ENCODE measurements around the gene GPR18.

Gene GPR18

GRCh38 chr13:99298056-99298455, 39.9 kb upstream of the GPR18 start:
- peak overlapping the region; percentile 79 for H3K27ac Mint-ChIP-seq
- no peak for DNase-seq
- ATAC-seq = no peak
- peaks cover 90% of the 10 kb centered on the region for H3K4me1 Mint-ChIP-seq
- H3K36me3 Mint-ChIP-seq (ENCODE audit: low read depth) = peaks cover 56% of the 10 kb centered on the region
- peak overlapping the region; percentile 57 for H3K4me3 Mint-ChIP-seq
- H3K27me3 Mint-ChIP-seq = no peaks in the 10 kb centered on the region
- H3K9me3 Mint-ChIP-seq = no peaks in the 10 kb centered on the region

DNA sequence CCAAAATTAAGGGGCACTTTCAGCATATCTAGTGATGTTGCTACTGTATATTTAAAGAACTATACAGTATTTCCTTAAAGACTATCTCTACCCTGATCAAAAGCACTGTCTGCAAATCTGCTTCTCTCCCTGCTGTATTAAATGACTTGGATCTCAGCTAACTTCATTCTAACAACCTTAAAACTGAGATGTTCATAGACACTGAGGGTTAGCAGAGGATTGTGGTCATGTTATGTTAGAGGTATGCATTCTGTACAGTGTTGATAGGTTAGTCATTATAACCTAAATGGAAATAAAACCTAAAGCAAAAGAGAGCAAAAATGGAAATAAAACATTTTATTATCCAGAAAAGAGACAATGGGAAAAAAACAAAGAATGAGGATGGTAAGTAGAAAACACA, 39.2 kb upstream of the GPR18 start:
- Mint-ChIP-seq H3K27ac (peak overlapping the region; percentile 79), H3K4me3 (peak overlapping the region; percentile 57), H3K27me3 (no peaks in the 10 kb centered on the region), H3K36me3 (ENCODE audit: low read depth) (peaks cover 58% of the 10 kb centered on the region), H3K4me1 (peaks cover 87% of the 10 kb centered on the region), H3K9me3 (no peaks in the 10 kb centered on the region)
- ATAC-seq (peak; percentile 47), DNase-seq (no peak)

DNA sequence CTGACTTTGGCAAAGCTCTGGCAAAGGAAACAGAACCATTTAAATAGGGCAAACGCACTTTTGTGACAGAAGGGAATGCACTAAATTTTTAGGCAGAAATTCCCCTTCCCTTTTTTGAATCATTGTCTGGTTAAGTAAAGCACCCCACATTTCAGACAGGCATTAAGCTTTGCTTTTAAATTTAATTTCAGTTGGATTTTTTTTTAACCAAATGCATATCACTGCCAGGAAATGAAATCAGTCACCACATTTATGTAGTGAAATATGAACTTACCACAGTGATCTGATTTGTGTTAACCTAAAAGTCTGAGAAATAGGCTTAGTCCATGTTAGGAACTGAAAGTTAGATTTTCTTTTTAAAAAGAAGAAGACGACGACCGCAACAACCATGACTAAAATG, 38.2 kb upstream of the GPR18 start:
- H3K36me3 Mint-ChIP-seq (ENCODE audit: low read depth) = peaks cover 59% of the 10 kb centered on the region
- peaks cover 86% of the 10 kb centered on the region for H3K4me1 Mint-ChIP-seq
- DNase-seq = no peak
- no peaks in the 10 kb centered on the region for H3K9me3 Mint-ChIP-seq
- H3K27me3 Mint-ChIP-seq = no peaks in the 10 kb centered on the region
- peak overlapping the region; percentile 79 for H3K27ac Mint-ChIP-seq
- H3K4me3 Mint-ChIP-seq = peak overlapping the region; percentile 57
- peak; percentile 66 for ATAC-seq

GRCh38 chr13:99295488-99296252, 37.5 kb upstream of the GPR18 start:
- DNase-seq (no peak), ATAC-seq (no peak)
- Mint-ChIP-seq H3K27me3 (no peaks in the 10 kb centered on the region), H3K4me3 (peak overlapping the region; percentile 36), H3K36me3 (ENCODE audit: low read depth) (peaks cover 60% of the 10 kb centered on the region), H3K4me1 (peaks cover 90% of the 10 kb centered on the region), H3K9me3 (no peaks in the 10 kb centered on the region), H3K27ac (peak overlapping the region; percentile 70)

GRCh38 chr13:99294958-99295357, 36.8 kb upstream of the GPR18 start:
- Mint-ChIP-seq H3K9me3 (no peaks in the 10 kb centered on the region), H3K4me3 (no peak overlapping the region), H3K27me3 (no peaks in the 10 kb centered on the region), H3K36me3 (ENCODE audit: low read depth) (peaks cover 65% of the 10 kb centered on the region), H3K4me1 (peaks cover 90% of the 10 kb centered on the region), H3K27ac (peak overlapping the region; percentile 70)
- no peak for DNase-seq
- no peak for ATAC-seq

DNA sequence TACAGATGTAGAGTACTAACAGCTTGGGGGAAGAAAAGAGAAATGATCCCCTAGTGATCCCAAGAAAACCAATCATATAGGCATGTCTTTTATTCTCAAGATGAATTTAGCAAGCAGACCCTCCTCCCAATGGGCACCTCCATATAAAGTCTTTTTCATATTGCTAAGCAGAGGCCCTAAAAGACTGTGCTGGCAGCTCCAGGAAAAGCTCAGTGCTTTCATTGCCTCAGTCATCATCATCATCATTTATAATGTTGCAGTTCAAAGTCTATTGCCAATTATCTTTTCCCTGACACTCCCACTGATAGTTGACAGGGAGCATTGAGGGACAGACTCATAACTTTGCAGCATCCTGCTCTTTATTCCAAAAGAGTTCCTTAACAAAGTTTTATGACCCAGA, 36.0 kb upstream of the GPR18 start:
- H3K4me3 Mint-ChIP-seq = no peak overlapping the region
- DNase-seq = no peak
- H3K4me1 Mint-ChIP-seq = peaks cover 91% of the 10 kb centered on the region
- H3K9me3 Mint-ChIP-seq = no peaks in the 10 kb centered on the region
- H3K27me3 Mint-ChIP-seq = no peaks in the 10 kb centered on the region
- ATAC-seq = no peak
- peaks cover 65% of the 10 kb centered on the region for H3K36me3 Mint-ChIP-seq (ENCODE audit: low read depth)
- no peak overlapping the region for H3K27ac Mint-ChIP-seq

- DNase-seq (no peak), ATAC-seq (no peak)
- Mint-ChIP-seq H3K27me3 (no peaks in the 10 kb centered on the region), H3K36me3 (ENCODE audit: low read depth) (peaks cover 64% of the 10 kb centered on the region), H3K27ac (peak overlapping the region; percentile 8), H3K9me3 (no peaks in the 10 kb centered on the region), H3K4me1 (peaks cover 92% of the 10 kb centered on the region), H3K4me3 (no peak overlapping the region)
These were observed 35.0 kb upstream of the GPR18 start for GRCh38 chr13:99293178-99293577.

DNA sequence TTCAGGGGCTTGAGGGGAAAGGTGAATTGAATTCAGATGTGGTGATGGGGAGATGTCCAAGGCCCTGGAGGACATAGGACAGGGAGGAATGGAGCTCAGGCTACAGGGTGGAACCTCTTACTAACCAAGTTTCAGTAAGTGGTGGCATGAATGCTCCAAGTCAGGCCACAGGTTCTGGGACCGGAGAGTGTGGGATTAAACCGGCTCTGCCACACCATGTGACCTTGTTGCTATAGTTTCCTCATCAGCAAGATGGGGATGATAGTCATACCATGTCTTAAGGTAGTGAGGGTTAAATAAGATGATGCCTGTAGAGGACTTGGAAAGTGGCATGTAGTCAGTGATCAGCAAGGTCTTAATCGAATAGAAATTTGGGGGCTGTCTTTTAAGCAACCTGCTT, 32.7 kb upstream of the GPR18 start:
- peak overlapping the region; percentile 91 for H3K27ac Mint-ChIP-seq
- no peak overlapping the region for H3K4me3 Mint-ChIP-seq
- H3K9me3 Mint-ChIP-seq = no peaks in the 10 kb centered on the region
- H3K4me1 Mint-ChIP-seq = peaks cover 90% of the 10 kb centered on the region
- DNase-seq = no peak
- peaks cover 65% of the 10 kb centered on the region for H3K36me3 Mint-ChIP-seq (ENCODE audit: low read depth)
- peak; percentile 31 for ATAC-seq
- H3K27me3 Mint-ChIP-seq = no peaks in the 10 kb centered on the region

GRCh38 chr13:99289674-99290337, 31.6 kb upstream of the GPR18 start:
- no peaks in the 10 kb centered on the region for H3K27me3 Mint-ChIP-seq
- peak overlapping the region; percentile 10 for H3K4me3 Mint-ChIP-seq
- ATAC-seq (peak; percentile 77), DNase-seq (peak; percentile 57)
- H3K27ac Mint-ChIP-seq = peak overlapping the region; percentile 91
- peaks cover 90% of the 10 kb centered on the region for H3K4me1 Mint-ChIP-seq
- no peaks in the 10 kb centered on the region for H3K9me3 Mint-ChIP-seq
- peaks cover 59% of the 10 kb centered on the region for H3K36me3 Mint-ChIP-seq (ENCODE audit: low read depth)

DNA sequence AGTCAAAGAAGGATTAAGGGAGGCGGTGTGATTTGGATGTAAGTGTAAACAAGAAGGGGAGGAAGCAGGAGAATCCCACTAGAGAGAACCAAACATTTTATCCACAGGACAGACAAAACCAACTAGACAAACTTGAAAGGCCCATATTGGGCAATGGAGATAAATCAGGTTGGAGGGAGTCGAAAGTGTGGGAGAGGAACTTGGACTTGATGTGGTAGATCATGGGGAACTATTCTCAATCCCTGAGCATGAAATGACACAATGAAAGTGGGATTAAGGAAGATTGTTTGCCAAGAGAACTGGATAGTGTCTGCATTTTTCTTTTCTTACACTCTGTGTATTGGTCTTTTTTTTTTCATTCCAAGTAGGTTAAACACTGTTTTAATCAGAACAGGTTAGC, 31.1 kb upstream of the GPR18 start:
- ATAC-seq (no peak), DNase-seq (no peak)
- no peaks in the 10 kb centered on the region for H3K9me3 Mint-ChIP-seq
- H3K27ac Mint-ChIP-seq = peak overlapping the region; percentile 91
- H3K27me3 Mint-ChIP-seq = no peaks in the 10 kb centered on the region
- H3K4me3 Mint-ChIP-seq = peak overlapping the region; percentile 24
- peaks cover 59% of the 10 kb centered on the region for H3K36me3 Mint-ChIP-seq (ENCODE audit: low read depth)
- H3K4me1 Mint-ChIP-seq = peaks cover 92% of the 10 kb centered on the region

DNA sequence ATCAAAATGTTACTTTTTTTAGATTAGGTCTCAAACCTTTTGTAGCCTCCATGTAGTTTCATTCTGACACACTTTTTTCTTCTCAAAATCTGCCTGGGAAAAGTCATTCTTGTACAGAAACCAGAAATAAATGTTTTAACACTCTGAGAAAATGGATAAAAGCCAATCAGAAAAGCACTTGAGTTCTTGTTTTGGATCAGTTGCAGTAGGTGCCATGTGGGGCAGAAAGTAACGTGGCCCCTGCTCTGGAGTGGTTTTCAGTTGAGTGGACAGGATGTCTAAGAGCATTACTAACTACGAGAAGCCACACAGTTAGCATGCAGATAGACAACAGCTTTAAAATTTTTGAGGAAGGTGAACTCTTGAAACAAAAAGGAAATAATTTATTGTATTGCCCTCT, 29.9 kb upstream of the GPR18 start:
- Mint-ChIP-seq H3K9me3 (no peaks in the 10 kb centered on the region), H3K27me3 (no peaks in the 10 kb centered on the region), H3K36me3 (ENCODE audit: low read depth) (peaks cover 47% of the 10 kb centered on the region), H3K27ac (peak overlapping the region; percentile 91), H3K4me3 (peak overlapping the region; percentile 45), H3K4me1 (peaks cover 91% of the 10 kb centered on the region)
- ATAC-seq = peak; percentile 79
- DNase-seq = peak; percentile 52

GRCh38 chr13:99287551-99287950, 29.4 kb upstream of the GPR18 start:
- H3K27me3 Mint-ChIP-seq = no peaks in the 10 kb centered on the region
- peaks cover 92% of the 10 kb centered on the region for H3K4me1 Mint-ChIP-seq
- H3K36me3 Mint-ChIP-seq (ENCODE audit: low read depth) = peaks cover 42% of the 10 kb centered on the region
- peak overlapping the region; percentile 91 for H3K27ac Mint-ChIP-seq
- ATAC-seq = no peak
- no peaks in the 10 kb centered on the region for H3K9me3 Mint-ChIP-seq
- no peak for DNase-seq
- H3K4me3 Mint-ChIP-seq = peak overlapping the region; percentile 45

DNA sequence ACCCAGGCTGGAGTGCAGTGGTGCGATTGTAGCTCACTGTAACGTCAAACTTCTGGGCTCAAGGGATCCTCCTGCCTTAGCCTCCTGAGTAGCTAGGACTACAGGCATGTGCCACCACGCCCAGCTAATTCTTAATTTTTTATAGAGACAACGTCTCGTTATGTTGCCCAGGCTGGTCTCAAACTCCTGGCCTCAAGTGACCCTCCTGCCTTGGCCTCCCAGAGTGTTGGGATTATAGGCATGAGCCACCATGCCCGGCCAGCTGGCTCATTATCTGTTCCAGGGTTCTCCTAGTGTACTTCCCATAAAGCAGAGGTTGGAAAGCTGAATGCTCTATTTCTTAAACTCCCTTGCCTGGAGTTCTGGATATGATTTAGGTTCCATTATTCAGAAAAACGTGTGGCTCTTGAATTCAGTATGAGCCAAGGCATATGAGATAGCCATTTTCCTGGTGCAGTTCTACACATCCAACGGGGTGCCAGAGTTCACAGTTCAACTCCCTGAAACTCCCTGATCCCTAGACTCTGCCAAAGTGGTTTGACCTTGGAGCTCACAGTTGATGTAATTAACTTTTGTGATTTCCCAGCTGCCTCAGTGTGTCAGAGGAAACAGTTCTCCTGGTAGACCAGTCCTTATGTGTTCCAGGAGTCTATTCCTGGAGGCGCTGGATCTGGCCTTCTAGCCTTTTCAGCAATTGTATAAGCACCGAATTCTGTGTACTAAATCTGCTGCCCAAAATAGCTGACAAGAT, 27.4 kb upstream of the GPR18 start:
- no peaks in the 10 kb centered on the region for H3K27me3 Mint-ChIP-seq
- no peaks in the 10 kb centered on the region for H3K9me3 Mint-ChIP-seq
- no peak overlapping the region for H3K4me3 Mint-ChIP-seq
- ATAC-seq (no peak), DNase-seq (no peak)
- H3K36me3 Mint-ChIP-seq (ENCODE audit: low read depth) = peaks cover 45% of the 10 kb centered on the region
- peak overlapping the region; percentile 47 for H3K27ac Mint-ChIP-seq
- peaks cover 97% of the 10 kb centered on the region for H3K4me1 Mint-ChIP-seq

DNA sequence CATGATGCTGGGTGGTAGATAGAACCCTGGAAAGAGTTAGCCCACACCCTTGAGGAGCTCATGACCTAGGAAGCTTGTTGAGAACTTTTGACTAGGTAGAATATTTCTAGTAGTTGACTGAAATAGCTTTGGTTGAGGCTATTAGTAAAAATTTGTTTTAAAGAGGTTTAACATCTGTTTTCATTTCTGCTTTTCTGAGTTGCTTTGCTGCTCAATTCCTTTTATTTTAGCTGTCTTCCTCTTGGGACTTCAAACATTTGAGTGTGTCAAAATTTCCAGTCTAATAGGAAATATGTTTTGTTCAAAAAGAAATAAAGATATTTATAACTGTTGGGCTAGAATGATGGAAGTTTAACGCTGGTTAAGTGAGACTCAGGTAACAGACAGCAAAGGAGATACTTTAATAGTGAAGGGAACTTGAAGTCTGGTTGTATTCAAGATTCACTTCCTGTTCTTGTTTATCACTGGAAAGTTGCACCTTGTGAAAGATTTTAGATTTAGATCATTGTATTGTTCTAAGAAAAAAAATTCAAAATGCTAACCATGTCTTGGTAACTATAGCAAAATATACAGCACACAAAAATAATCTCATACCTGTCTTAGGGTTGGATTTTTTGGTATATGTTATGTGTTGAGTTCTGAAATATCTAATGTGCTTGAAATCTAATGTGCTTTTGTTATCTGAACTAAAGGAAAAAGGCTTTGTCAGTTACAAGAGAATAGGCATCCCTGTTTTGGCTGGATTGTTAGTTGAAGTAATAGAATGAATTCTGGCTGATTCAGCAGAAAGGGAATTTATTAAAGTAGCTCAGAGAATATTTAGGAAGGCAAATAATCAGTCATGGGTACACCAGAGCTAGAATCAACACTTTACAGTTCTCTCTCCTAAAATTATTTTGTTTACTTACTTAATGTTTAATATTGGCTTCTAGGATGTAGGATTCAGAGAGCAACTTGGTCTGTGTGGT, 24.4 kb upstream of the GPR18 start:
- peaks cover 48% of the 10 kb centered on the region for H3K36me3 Mint-ChIP-seq (ENCODE audit: low read depth)
- H3K4me1 Mint-ChIP-seq = peaks cover 96% of the 10 kb centered on the region
- no peaks in the 10 kb centered on the region for H3K9me3 Mint-ChIP-seq
- no peak for DNase-seq
- H3K27me3 Mint-ChIP-seq = no peaks in the 10 kb centered on the region
- peak overlapping the region; percentile 37 for H3K4me3 Mint-ChIP-seq
- no peak for ATAC-seq
- peak overlapping the region; percentile 75 for H3K27ac Mint-ChIP-seq

Measured in activated naive CD8-positive, alpha-beta T cell treated with anti-CD3 and anti-CD28 coated beads, Interleukin-2, amount 50 U/mL, for 24 hours (primary cell).